SJCRH30 (cell line): Measurements from ENCODE around the gene EIF2B2. TPM values are rescaled to one million over a fixed set of nuclear protein-coding genes. Genes with fewer than 3 reads are reported as not detected.
A peak's percentile ranks its signal among the peaks of the same experiment; 100 is the strongest.

Experiments
- DNase-seq, 2 experiments: peaks; one replicate each; pipeline ENCODE4 v3.0.0-alpha.2; 2015 to 2020
- H3K27ac ChIP-seq: fragments of 250-450 bp; sonication (Bioruptor Pico); 2 replicates; pipeline ENCODE4 v1.5.1; 2020; ENCODE audit warnings: mild to moderate bottlenecking, moderate library complexity
- H3K27me3 ChIP-seq: fragments of 250-450 bp; sonication (Bioruptor Pico); 2 replicates; pipeline ENCODE4 v1.5.1; 2020; ENCODE audit warnings: mild to moderate bottlenecking, moderate library complexity
- H3K36me3 ChIP-seq: fragments of 250-450 bp; sonication (Bioruptor Pico); 2 replicates; pipeline ENCODE4 v1.5.1; 2020; ENCODE audit warnings: mild to moderate bottlenecking, moderate library complexity
- H3K4me1 ChIP-seq: fragments of 250-450 bp; sonication (Bioruptor Pico); 2 replicates; pipeline ENCODE4 v1.5.1; 2020; ENCODE audit warnings: mild to moderate bottlenecking, moderate library complexity
- H3K4me3 ChIP-seq: fragments of 250-450 bp; sonication (Bioruptor Pico); 2 replicates; pipeline ENCODE4 v1.5.1; 2020; ENCODE audit warnings: mild to moderate bottlenecking, moderate library complexity
- H3K9me3 ChIP-seq: fragments of 250-450 bp; sonication (Bioruptor Pico); replicated peaks from 2 replicates; pipeline ENCODE4 v1.5.1; 2020; ENCODE audit warnings: mild to moderate bottlenecking, moderate library complexity
- total RNA-seq: library from RNA; depleted of rRNA; stranded (reverse); fragments of >200 nt; shearing (Covaris generic); gene quantifications from 2 replicates; pipeline ENCODE4 v1.2.3, GENCODE V29; 2014

EIF2B2 gene
- total RNA-seq, 1 experiment from 2014 or later = 64.7 TPM

DNA sequence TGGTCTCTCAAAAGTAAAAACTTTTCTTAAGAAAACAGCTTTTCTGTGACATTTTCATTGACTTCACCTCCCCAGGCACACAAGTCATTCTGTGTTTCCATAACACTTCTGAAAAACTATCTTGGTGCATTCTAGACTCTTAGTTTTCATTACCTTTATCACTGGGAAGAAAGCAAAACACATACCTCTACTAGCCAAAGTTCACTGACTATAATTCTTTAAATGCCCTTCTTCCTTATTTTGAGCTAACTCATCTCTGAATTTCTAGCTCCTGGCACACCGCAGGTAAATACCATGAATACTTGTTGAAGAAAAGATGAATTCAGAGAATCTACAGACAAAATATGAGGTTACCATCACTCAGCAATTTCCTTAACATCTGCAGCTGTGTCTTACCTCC lies 27.4 kb downstream of the EIF2B2 start:
- Histone ChIP-seq H3K4me1 (peaks cover 6% of the 10 kb centered on the region), H3K27me3 (no peaks in the 10 kb centered on the region), H3K36me3 (no peaks in the 10 kb centered on the region; the same call in 1 of the 2 replicates), H3K4me3 (no peak overlapping the region), H3K27ac (no peak overlapping the region), H3K9me3 (no peaks in the 10 kb centered on the region)
- DNase-seq = no peak

DNA sequence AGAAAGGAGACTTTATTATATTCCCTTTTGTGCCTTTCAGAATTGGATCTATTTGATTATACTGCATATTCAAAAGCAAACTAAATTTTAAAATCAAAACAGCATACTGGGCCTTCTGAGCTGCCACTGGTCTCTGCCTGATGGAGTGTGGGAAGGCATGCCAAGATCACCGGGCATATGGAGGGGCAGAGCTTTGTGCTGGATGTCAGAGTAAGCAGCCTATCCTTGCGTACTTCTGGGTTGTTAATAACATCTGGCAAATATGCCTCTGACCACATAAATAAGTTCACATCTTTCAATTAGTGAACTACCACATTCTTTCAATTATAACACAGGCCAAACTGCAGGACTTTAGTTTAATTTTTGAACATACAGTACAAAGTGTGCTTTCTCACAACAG lies 30.2 kb downstream of the EIF2B2 start:
- Histone ChIP-seq H3K36me3 (no peaks in the 10 kb centered on the region; the same call in 1 of the 2 replicates), H3K9me3 (no peaks in the 10 kb centered on the region), H3K27ac (no peak overlapping the region), H3K27me3 (no peaks in the 10 kb centered on the region), H3K4me3 (no peak overlapping the region), H3K4me1 (peaks cover 6% of the 10 kb centered on the region)
- no peak for DNase-seq

DNA sequence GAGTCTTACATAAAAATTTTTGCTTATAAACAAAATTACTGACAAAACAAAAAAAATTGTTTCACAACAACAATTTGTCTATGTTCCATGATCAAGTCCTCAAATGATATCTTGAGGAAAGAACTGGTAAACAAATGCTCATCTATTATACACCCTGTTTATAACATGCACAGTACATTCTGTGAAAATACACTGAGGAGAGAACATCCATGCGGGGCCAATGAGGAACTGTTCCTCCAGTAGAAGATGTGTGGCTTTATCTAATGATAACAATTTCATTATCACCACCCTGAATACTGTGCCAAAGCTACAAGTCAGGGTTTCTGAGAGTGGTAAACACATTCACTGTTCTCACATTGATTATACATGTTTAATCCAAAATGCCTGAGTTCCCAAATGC lies 37.8 kb downstream of the EIF2B2 start:
- Histone ChIP-seq H3K27ac (peak overlapping the region; percentile 96; the same call in 1 of the 2 replicates), H3K9me3 (no peaks in the 10 kb centered on the region), H3K4me3 (no peak overlapping the region), H3K27me3 (no peaks in the 10 kb centered on the region), H3K4me1 (peaks cover 36% of the 10 kb centered on the region), H3K36me3 (no peaks in the 10 kb centered on the region; the same call in 1 of the 2 replicates)
- no peak for DNase-seq

DNA sequence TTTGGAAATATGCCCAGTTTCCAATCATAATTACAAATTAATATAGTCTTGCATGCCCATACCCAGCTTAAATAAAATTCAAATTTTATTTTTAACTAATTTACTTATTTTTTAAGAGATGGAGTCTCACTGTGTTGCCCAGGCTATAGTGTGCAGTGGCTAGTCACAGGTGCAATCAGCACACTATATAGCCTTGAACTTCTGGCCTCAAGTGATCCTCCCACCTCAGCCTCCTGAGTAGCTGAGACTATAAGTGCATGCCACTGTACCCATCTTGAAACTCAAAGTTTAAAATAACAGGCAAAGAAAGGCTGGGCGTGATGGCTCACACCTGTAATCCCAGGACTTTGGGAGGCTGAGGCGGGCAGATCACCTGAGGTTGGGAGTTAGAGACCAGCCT lies 38.2 kb downstream of the EIF2B2 start:
- Histone ChIP-seq H3K36me3 (no peaks in the 10 kb centered on the region; the same call in 1 of the 2 replicates), H3K9me3 (no peaks in the 10 kb centered on the region), H3K27me3 (no peaks in the 10 kb centered on the region), H3K4me3 (no peak overlapping the region), H3K4me1 (peaks cover 36% of the 10 kb centered on the region), H3K27ac (peak overlapping the region; percentile 96)
- no peak for DNase-seq

DNA sequence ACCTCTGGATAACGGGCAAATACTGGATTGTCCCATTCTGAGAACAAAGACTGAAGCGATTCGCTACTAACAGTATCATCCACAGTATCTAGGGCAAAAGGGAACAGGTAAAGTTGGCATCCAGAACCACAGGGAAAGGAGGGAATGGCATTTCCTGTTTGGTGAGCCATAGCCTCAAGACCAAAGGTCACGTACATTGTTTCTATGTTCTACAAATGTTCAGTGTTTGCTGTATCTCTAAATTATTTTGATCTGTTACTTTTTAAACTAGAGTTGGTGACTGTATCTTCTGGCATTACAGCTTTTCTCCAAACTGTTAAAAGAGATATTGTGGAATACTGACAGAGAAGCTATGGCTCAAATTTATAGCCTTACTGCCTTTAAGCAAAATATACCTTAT lies 38.9 kb downstream of the EIF2B2 start:
- H3K9me3 ChIP-seq = no peaks in the 10 kb centered on the region
- H3K27ac ChIP-seq = peak overlapping the region; percentile 96
- H3K27me3 ChIP-seq = no peaks in the 10 kb centered on the region
- peaks cover 36% of the 10 kb centered on the region for H3K4me1 ChIP-seq
- H3K36me3 ChIP-seq = no peaks in the 10 kb centered on the region; the same call in 1 of the 2 replicates
- peak; percentile 15 to 45 for DNase-seq
- no peak overlapping the region for H3K4me3 ChIP-seq

DNA sequence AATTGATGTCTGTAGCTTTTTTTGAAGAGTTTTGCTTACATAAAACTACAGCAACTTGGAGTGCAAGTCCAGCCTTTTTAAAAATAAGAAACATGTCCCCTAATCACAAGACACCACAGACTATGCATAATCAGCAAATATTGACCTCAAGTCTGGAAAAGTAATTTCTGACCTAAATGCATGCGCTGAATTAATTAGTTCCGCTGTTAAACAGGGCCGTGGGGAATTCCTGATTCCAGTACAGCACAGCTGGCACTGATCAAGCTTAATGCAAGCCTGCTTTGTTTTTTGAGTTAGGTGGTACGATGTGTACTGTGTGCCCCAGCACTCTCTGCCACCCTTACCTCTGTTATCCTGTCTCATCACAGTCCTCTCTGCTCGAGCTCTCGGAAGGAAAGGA lies 39.3 kb downstream of the EIF2B2 start:
- Histone ChIP-seq H3K4me3 (no peak overlapping the region), H3K4me1 (peaks cover 36% of the 10 kb centered on the region), H3K27ac (peak overlapping the region; percentile 96), H3K9me3 (no peaks in the 10 kb centered on the region), H3K27me3 (no peaks in the 10 kb centered on the region), H3K36me3 (no peaks in the 10 kb centered on the region; the same call in 1 of the 2 replicates)
- DNase-seq = peak; percentile 86 to 92

DNA sequence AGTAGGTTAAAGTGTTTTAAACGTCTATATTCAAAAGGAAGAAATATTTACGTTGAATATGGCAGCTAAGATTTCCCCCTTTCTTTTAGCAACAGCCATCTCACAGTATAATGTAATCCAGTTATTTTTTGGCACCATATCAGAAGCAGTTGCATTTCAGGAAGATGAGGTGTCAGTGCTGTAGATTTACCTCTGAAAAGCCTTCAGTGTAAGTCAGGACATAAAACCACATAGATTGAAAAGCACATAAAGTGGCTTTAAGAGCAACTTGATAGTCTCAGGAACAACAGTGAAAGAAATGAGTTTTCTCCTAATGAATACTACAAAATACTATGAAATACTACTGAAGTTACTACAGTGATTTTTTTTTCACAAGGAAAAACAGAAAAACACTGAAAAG lies 41.6 kb downstream of the EIF2B2 start:
- Histone ChIP-seq H3K27me3 (no peaks in the 10 kb centered on the region), H3K27ac (peak overlapping the region; percentile 96), H3K4me1 (peaks cover 36% of the 10 kb centered on the region), H3K36me3 (no peaks in the 10 kb centered on the region; the same call in 1 of the 2 replicates), H3K9me3 (no peaks in the 10 kb centered on the region), H3K4me3 (no peak overlapping the region)
- DNase-seq = peak in 1 of 2 experiments; percentile 54

DNA sequence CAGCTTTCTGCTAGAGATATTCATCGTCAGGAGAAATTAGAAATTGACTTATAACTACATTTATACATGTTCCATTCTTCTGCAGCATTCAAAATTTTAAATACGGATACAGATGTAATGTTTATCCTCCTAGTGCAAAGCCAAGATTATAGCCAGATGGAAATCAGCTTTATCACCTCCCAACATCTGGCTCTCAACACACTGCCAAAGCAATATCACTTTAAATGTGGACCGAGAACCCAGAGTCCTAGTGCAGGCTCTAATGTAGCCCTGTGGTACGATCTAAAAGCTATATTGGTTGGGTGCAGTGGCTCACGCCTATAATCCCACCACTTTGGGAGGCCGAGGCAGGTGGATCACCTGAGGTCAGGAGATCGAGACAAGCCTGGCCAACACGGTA lies 42.0 kb downstream of the EIF2B2 start:
- H3K36me3 ChIP-seq = no peaks in the 10 kb centered on the region
- no peaks in the 10 kb centered on the region for H3K9me3 ChIP-seq
- peaks cover 36% of the 10 kb centered on the region for H3K4me1 ChIP-seq
- no peak overlapping the region for H3K27ac ChIP-seq
- H3K27me3 ChIP-seq = no peaks in the 10 kb centered on the region
- H3K4me3 ChIP-seq = no peak overlapping the region
- DNase-seq = peak in 1 of 2 experiments; percentile 6

DNA sequence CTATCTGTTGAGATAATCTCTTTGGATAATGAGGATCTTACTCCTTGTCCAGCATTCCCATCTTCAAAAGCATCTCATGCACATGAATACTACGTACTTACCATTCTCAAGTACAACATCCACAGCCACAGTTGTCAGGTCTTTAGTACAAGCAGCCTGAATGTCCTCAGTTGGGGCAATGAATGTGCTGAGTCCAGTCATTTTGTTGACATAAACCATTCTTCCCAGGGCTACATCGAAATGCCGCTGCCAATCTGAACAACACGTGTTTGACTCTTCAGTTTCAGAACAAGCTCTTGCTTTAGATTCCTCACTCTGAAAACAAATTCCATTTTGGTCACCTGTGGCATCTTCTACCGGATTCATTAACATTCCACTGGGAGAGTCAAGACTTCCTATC lies 43.6 kb downstream of the EIF2B2 start:
- Histone ChIP-seq H3K9me3 (no peaks in the 10 kb centered on the region), H3K27ac (no peak overlapping the region), H3K27me3 (no peaks in the 10 kb centered on the region), H3K4me3 (no peak overlapping the region), H3K36me3 (no peaks in the 10 kb centered on the region), H3K4me1 (peaks cover 28% of the 10 kb centered on the region)
- DNase-seq = no peak

DNA sequence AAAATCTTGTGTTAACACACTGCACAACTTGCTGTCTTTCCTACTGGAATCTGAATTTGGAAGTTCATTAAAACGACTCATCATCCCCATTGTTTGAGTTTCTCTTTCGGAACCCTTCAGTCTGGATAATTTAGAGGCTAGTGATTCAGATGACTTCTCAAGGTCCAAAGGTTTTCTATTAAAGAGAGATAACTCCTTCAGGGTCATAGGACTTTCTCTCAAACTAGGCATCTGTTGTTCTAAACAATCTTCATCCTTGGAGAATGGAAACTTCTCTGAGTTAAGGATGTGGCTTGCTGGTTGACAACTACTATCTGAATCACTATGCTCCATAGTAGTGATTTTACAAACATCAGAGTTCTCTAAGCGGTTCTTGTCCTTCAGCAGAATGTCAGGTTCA lies 44.2 kb downstream of the EIF2B2 start:
- DNase-seq = no peak
- H3K36me3 ChIP-seq = no peaks in the 10 kb centered on the region
- H3K9me3 ChIP-seq = no peaks in the 10 kb centered on the region
- H3K27me3 ChIP-seq = no peaks in the 10 kb centered on the region
- no peak overlapping the region for H3K4me3 ChIP-seq
- H3K4me1 ChIP-seq = peaks cover 22% of the 10 kb centered on the region
- H3K27ac ChIP-seq = no peak overlapping the region

DNA sequence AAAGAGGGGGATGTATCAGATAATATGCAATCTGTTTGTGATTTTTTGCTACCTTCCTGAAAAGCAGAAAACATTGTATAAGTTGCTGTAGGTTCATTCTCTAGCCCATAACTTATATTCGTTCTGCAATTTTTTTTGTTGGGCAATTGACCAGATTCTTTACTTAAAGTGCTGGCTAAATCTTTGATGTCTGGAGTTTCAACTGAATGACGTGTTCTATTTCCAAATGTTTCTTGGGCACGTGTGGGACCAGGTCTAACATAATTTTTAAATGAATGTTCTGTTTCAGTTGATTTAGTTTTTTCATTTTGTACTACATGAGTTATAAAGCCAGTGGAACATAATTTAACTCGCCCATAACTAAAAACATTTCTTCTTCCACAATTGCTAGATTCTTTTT lies 44.8 kb downstream of the EIF2B2 start:
- H3K9me3 ChIP-seq = no peaks in the 10 kb centered on the region
- H3K27me3 ChIP-seq = no peaks in the 10 kb centered on the region
- H3K27ac ChIP-seq = no peak overlapping the region
- H3K4me3 ChIP-seq = no peak overlapping the region
- H3K36me3 ChIP-seq = peaks cover 6% of the 10 kb centered on the region
- H3K4me1 ChIP-seq = peaks cover 18% of the 10 kb centered on the region
- no peak for DNase-seq

DNA sequence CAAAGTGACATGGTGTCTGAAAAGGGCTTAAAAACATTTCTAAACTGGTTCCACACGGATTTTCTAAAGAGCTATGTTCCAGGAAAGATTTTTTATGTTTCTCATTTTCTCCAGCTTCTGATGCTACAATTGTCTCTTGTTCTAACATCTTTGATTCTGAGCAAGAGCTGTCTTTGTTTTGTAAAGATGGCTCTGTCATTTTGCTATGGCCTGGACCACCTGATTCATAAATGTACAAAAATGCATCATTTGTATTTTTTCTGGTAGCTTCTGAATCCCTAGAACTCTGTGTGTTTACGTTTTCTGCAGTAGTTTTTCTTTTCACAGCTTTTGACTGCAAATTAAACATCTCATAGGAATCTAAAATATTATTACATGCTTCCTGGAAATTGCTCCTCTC lies 45.4 kb downstream of the EIF2B2 start:
- H3K36me3 ChIP-seq = peaks cover 10% of the 10 kb centered on the region
- H3K27me3 ChIP-seq = no peaks in the 10 kb centered on the region
- H3K4me1 ChIP-seq = peaks cover 12% of the 10 kb centered on the region
- H3K9me3 ChIP-seq = no peaks in the 10 kb centered on the region
- H3K27ac ChIP-seq = no peak overlapping the region
- H3K4me3 ChIP-seq = no peak overlapping the region
- no peak for DNase-seq

DNA sequence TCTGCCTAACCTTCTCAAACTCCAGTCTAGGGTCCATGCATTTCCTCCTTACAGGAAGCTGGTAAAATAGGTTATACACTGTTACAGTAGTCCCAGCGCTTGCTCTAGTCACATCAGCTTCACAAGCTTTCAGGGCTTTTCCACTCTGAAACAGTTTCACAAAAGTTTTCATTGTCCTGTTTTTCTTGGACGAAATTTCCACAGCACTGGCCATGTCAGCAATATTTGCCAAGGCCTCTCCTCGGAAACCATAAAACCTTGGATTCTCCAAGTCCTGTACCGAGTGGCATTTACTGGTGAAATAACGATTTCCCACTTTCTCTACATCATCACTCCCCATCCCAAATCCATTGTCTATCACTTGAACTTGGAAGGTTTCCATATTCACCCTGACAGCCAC lies 46.4 kb downstream of the EIF2B2 start:
- peaks cover 12% of the 10 kb centered on the region for H3K36me3 ChIP-seq
- no peak overlapping the region for H3K27ac ChIP-seq

DNA sequence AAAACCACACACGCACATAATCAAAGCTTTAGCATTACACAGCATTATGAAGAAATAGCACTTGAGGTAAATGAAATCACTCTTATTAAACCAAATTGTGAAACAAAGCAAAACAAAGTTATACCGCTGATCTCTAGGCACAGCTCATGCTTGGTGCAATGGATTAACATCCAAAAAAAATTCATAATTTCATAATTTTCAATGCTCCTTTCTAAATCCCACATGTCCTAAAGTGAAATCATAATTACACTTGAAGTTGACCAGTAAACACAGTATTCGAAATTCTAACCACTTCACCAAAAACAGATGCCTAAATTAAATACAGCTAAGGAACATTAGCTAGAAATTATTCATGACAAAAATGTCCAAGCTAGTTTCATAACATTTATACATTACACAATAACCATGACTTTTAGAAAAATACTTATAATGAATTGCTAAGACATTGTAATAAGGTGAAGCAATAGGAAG lies 47.0 kb downstream of the EIF2B2 start:
- H3K27ac ChIP-seq = no peak overlapping the region
- no peaks in the 10 kb centered on the region for H3K9me3 ChIP-seq
- no peaks in the 10 kb centered on the region for H3K27me3 ChIP-seq
- H3K36me3 ChIP-seq = peaks cover 17% of the 10 kb centered on the region
- no peaks in the 10 kb centered on the region; the same call in 1 of the 2 replicates for H3K4me1 ChIP-seq
- no peak overlapping the region for H3K4me3 ChIP-seq
- no peak for DNase-seq

More for the DNA sequence above, 46.4 kb downstream of the EIF2B2 start:
- peaks cover 1% of the 10 kb centered on the region for H3K4me1 ChIP-seq
- no peak for DNase-seq
- H3K9me3 ChIP-seq = no peaks in the 10 kb centered on the region
- H3K4me3 ChIP-seq = no peak overlapping the region
- H3K27me3 ChIP-seq = no peaks in the 10 kb centered on the region

DNA sequence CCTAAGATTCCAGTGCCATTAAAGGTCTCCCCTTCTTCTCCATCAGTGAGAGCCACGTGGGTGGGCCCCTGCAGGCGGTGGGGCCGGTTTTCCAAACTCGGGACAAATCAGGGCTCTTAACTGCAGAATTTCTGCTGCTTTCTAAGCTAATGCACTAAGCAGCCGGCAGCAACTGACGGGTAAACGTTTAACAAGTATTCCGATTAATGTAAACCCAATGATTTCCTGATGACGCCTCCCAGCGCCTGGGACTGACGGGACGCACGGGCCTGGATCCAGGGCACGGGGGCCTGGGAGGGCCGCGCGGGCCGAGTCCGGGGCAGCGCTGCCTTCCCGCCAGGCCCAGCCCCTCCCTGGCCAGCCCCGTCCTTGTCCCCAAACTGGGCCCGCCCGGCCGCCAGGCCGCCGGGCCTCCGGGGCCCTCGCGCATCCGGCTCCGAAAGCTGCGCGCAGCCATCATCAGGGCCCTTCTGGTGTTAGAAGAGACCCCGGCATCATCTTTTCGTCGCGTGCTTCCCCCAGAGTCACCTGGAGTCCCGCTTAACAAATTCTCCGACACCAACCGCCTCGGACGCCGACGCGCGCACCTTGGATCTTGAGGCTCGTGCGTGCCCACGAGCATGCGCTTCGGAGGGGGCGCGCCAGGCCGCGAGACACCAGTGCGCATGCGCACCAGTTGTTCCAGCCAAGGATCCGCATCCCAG lies 48.3 kb downstream of the EIF2B2 start, which contains the start of gene MLH3:
Gene MLH3 (minus strand): TSS at position 616 of the 704 bp plus-strand sequence. CDS start 1,812 bp downstream, outside the sequence.
- Histone ChIP-seq H3K4me3 (peak within 1 kb of the TSS; percentile 53), H3K9me3 (no peaks in the 10 kb centered on the region), H3K27ac (peak within 1 kb of the TSS; percentile 59), H3K36me3 (peaks cover 25% of the 10 kb centered on the region), H3K4me1 (no peaks in the 10 kb centered on the region), H3K27me3 (no peaks in the 10 kb centered on the region)
- peak; percentile 53 to 65 for DNase-seq

DNA sequence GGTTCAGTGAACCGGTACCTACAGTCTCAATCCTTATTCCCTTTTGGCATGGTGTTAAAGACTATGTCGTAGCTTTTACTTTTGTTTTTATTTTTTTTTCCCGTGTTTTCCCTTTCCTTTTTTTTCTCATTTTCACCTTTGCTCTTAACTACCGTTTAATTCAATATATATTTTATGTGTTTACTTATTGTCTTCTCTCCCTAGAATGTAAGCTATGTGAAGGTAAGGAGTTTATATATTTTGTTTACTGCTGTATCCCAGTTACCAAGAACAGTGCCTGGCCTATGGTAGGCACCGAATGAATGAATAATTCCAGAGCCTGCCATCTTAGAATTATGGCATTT lies 48.8 kb downstream of the EIF2B2 start:
- H3K27ac ChIP-seq = peak overlapping the region; percentile 59
- H3K9me3 ChIP-seq = no peaks in the 10 kb centered on the region; the same call in 1 of the 2 replicates
- no peak for DNase-seq
- peaks cover 27% of the 10 kb centered on the region for H3K36me3 ChIP-seq
- H3K4me1 ChIP-seq = no peaks in the 10 kb centered on the region
- no peaks in the 10 kb centered on the region for H3K27me3 ChIP-seq
- H3K4me3 ChIP-seq = peak overlapping the region; percentile 53
